Measurements from ENCODE around the gene TECPR2. TPM values are rescaled to one million over a fixed set of nuclear protein-coding genes. Genes with fewer than 3 reads are reported as not detected.

Gene TECPR2
- total RNA-seq, 1 donor from 2014 or later = 24.5 TPM

DNA sequence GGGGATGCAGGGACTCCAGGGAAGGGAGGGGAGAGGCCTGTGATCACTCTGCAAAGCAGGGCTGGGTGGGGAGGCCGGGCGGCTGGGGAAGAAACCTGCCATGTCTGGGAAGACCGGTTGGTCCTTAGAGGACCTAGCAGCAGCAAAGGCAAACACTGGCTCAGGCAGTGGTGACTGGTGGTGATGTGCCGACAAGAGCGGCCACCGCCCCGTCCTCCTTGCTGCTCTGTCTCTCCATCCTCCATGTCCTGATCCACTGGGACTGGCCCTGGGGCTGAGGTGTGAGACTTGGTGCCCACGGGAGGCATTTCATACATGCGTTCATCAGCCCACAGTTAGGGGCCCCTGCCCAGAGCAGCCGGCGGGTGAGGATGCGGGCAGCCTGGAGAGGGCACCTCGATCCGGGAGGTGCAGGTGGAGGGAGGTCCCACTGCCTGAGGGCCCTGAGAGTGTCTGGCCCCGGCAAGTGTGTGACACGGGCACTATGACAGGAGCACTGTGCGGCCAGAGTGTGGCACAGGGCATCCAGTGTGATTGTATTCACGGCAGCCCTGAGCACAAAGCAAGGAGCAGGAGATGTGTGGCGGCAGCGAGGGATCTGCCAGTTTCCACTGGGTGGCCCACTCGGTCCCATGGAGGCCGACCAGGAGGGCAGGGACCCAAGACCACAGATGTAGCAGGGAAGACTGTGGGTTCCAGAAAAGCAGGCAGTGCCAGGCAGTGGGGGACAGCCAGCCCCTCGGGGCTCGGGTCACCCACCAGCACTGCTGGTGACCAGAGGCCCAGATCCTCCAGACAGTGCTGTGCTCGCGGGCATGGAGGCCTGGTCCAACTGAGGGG is 133.0 kb downstream of the TECPR2 start:
- TF ChIP-seq, protein P1, sequence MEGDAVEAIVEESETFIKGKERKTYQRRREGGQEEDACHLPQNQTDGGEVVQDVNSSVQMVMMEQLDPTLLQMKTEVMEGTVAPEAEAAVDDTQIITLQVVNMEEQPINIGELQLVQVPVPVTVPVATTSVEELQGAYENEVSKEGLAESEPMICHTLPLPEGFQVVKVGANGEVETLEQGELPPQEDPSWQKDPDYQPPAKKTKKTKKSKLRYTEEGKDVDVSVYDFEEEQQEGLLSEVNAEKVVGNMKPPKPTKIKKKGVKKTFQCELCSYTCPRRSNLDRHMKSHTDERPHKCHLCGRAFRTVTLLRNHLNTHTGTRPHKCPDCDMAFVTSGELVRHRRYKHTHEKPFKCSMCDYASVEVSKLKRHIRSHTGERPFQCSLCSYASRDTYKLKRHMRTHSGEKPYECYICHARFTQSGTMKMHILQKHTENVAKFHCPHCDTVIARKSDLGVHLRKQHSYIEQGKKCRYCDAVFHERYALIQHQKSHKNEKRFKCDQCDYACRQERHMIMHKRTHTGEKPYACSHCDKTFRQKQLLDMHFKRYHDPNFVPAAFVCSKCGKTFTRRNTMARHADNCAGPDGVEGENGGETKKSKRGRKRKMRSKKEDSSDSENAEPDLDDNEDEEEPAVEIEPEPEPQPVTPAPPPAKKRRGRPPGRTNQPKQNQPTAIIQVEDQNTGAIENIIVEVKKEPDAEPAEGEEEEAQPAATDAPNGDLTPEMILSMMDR (IDR thresholded peaks at IDR 0.05; ENCODE audit: partially characterized antibody, unreplicated experiment) = no peak
- no peak for DNase-seq
- Mint-ChIP-seq H3K27ac (ENCODE audit: unreplicated experiment) (no peak overlapping the region), H3K4me3 (ENCODE audit: unreplicated experiment) (no peak overlapping the region), H3K9me3 (ENCODE audit: unreplicated experiment) (peaks cover 1% of the 10 kb centered on the region), H3K4me1 (ENCODE audit: low read depth, unreplicated experiment) (peaks cover 8% of the 10 kb centered on the region), H3K36me3 (ENCODE audit: unreplicated experiment) (peaks cover 5% of the 10 kb centered on the region), H3K27me3 (ENCODE audit: unreplicated experiment) (peaks cover 5% of the 10 kb centered on the region)

DNA sequence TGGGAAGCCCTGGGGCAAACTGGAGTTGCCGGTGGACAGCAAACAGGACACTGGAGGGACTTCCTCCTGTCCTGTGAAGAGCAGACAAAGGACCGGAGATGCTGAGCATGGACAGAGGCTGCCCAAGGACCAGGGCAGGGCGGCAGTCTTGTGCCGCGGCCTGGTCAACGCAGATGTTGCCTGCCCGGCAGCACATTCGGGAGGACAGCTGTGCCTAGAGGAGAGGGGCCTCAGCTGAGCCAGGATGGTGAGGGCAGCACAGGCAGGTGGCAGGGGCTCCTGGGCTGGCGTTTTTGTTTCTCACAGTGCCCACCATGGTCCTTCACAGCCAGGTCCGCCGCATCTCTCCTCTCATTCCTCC is 133.6 kb downstream of the TECPR2 start:
- H3K36me3 Mint-ChIP-seq (ENCODE audit: unreplicated experiment) = peaks cover 5% of the 10 kb centered on the region

DNA sequence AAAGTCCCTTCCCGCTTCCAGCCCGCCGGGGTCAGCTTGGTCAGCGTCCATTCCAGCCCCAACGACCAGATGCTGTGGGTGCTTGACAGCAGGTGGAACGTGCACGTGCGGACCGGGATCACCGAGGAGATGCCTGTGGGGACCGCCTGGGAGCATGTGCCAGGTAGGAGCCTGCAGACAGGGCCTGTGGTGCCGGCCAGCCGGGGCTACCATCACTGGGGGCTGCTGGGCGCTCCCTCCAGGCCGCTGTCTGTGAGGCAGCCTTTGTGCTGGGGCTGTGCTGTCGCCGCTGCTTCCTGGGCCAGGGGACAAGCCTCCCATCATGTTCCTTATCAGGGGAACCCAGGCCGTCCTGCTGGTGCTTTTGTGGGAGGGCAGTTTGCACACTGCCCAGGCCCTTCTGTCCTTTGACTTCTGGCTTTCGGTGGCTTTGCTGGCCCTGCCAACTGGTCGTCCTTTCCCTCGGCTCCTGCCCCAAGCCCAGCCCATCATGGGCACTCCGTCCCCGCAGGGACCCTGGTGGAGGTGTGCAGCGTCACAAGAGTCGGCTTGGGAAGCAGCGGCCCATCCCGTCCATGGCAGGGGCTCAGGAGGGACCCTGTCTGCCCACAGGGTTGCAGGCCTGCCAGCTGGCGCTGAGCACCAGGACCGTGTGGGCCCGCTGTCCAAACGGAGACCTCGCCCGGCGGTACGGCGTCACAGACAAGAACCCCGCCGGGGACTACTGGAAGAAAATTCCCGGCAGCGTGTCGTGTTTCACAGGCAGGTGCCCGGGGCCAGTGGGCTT is 134.4 kb downstream of the TECPR2 start:
- H3K27me3 Mint-ChIP-seq (ENCODE audit: unreplicated experiment) = peaks cover 5% of the 10 kb centered on the region
- no peaks in the 10 kb centered on the region for H3K9me3 Mint-ChIP-seq (ENCODE audit: unreplicated experiment)
- peaks cover 5% of the 10 kb centered on the region for H3K36me3 Mint-ChIP-seq (ENCODE audit: unreplicated experiment)
- no peak for DNase-seq
- TF ChIP-seq, protein P1 (IDR thresholded peaks at IDR 0.05; ENCODE audit: partially characterized antibody, unreplicated experiment) = no peak
- H3K27ac Mint-ChIP-seq (ENCODE audit: unreplicated experiment) = no peak overlapping the region
- H3K4me1 Mint-ChIP-seq (ENCODE audit: low read depth, unreplicated experiment) = peaks cover 8% of the 10 kb centered on the region
- H3K4me3 Mint-ChIP-seq (ENCODE audit: unreplicated experiment) = no peak overlapping the region

More for the DNA sequence above, 133.6 kb downstream of the TECPR2 start:
- TF ChIP-seq, protein P1 (IDR thresholded peaks at IDR 0.05; ENCODE audit: partially characterized antibody, unreplicated experiment) = no peak
- no peak for DNase-seq
- H3K4me1 Mint-ChIP-seq (ENCODE audit: low read depth, unreplicated experiment) = peaks cover 8% of the 10 kb centered on the region
- H3K27ac Mint-ChIP-seq (ENCODE audit: unreplicated experiment) = no peak overlapping the region
- peaks cover 5% of the 10 kb centered on the region for H3K27me3 Mint-ChIP-seq (ENCODE audit: unreplicated experiment)
- H3K9me3 Mint-ChIP-seq (ENCODE audit: unreplicated experiment) = peaks cover 1% of the 10 kb centered on the region
- H3K4me3 Mint-ChIP-seq (ENCODE audit: unreplicated experiment) = no peak overlapping the region

DNA sequence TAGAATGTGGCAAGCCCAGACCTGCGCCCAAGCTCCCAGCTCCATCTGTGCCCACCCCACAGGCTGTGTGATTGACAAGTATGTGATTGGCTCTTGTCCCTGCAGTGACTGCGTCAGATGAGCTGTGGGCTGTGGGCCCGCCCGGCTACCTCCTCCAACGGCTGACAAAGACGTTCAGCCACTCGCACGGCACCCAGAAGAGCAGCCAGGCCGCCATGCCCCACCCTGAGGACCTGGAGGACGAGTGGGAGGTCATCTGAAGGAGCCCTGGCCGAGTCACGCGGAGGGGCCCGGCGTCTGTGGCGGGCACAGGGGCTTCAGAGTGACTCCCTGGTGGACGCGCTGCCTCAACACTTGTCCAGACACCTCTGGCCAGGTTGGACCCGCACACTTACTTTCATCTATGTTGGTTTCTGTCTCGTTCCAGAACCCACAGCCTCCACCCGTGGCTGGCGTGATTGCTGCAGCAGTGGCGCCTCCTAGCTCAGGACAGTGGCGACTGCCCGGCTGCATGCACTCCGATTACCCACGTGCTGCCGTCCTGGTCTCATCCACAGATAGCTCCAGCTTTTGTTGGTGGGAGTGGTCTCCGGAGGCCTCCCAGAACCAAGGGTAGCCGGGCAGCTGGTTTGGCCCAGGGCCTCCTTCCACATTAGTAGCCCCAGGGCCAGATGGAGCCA is 135.4 kb downstream of the TECPR2 start:
- peak overlapping the region; percentile 28 for H3K27ac Mint-ChIP-seq (ENCODE audit: unreplicated experiment)
- no peak overlapping the region for H3K4me3 Mint-ChIP-seq (ENCODE audit: unreplicated experiment)
- peaks cover 5% of the 10 kb centered on the region for H3K36me3 Mint-ChIP-seq (ENCODE audit: unreplicated experiment)
- peaks cover 5% of the 10 kb centered on the region for H3K27me3 Mint-ChIP-seq (ENCODE audit: unreplicated experiment)
- TF ChIP-seq, protein P1 (IDR thresholded peaks at IDR 0.05; ENCODE audit: partially characterized antibody, unreplicated experiment) = peak; percentile 37
- no peaks in the 10 kb centered on the region for H3K9me3 Mint-ChIP-seq (ENCODE audit: unreplicated experiment)
- peaks cover 8% of the 10 kb centered on the region for H3K4me1 Mint-ChIP-seq (ENCODE audit: low read depth, unreplicated experiment)
- peak; percentile 62 for DNase-seq
